ENCODE results near the gene NBPF6.

DNA sequence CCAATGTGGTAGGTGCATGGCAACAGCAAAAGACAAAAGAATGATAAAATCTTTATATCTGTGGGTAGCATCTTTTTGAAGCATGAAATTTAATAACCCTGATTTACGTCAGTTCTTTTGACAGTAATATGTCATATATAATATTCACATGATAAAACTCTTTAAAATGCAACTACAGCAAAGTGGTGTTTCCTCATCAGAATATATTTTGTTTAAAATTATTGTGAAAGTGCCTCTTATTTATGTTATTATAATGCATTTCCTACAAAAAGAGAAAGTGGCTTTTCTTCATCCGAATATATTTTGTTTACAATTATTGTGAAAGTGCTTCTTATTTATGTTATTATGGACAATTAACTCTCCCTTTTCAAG, 62.9 kb downstream of the NBPF6 start:
- TF ChIP-seq, protein P1, sequence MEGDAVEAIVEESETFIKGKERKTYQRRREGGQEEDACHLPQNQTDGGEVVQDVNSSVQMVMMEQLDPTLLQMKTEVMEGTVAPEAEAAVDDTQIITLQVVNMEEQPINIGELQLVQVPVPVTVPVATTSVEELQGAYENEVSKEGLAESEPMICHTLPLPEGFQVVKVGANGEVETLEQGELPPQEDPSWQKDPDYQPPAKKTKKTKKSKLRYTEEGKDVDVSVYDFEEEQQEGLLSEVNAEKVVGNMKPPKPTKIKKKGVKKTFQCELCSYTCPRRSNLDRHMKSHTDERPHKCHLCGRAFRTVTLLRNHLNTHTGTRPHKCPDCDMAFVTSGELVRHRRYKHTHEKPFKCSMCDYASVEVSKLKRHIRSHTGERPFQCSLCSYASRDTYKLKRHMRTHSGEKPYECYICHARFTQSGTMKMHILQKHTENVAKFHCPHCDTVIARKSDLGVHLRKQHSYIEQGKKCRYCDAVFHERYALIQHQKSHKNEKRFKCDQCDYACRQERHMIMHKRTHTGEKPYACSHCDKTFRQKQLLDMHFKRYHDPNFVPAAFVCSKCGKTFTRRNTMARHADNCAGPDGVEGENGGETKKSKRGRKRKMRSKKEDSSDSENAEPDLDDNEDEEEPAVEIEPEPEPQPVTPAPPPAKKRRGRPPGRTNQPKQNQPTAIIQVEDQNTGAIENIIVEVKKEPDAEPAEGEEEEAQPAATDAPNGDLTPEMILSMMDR (conservative IDR thresholded peaks at IDR 0.05; ENCODE audit: low read depth in 2 of 2) = no peak
- TF ChIP-seq POLR2AphosphoS5 (IDR thresholded peaks at IDR 0.05; ENCODE audit: low read depth) (no peak), JUNB (IDR thresholded peaks at IDR 0.05; ENCODE audit: unreplicated experiment) (no peak), EZH2 (IDR thresholded peaks at IDR 0.05; ENCODE audit: low read depth, unreplicated experiment) (no peak), EZH2phosphoT487 (IDR thresholded peaks at IDR 0.05; ENCODE audit: unreplicated experiment) (no peak), CREB1 (CRISPR knock-in tag; IDR thresholded peaks at IDR 0.05; ENCODE audit: low read depth) (no peak), ZNF462 (CRISPR knock-in tag; IDR thresholded peaks at IDR 0.05) (no peak), ZNF331 (CRISPR knock-in tag; IDR thresholded peaks at IDR 0.05; ENCODE audit: low read depth) (no peak), ZNF114 (CRISPR knock-in tag; IDR thresholded peaks at IDR 0.05) (no peak), ETS1 (IDR thresholded peaks at IDR 0.05) (no peak)
- TF ChIP-seq, protein P2, sequence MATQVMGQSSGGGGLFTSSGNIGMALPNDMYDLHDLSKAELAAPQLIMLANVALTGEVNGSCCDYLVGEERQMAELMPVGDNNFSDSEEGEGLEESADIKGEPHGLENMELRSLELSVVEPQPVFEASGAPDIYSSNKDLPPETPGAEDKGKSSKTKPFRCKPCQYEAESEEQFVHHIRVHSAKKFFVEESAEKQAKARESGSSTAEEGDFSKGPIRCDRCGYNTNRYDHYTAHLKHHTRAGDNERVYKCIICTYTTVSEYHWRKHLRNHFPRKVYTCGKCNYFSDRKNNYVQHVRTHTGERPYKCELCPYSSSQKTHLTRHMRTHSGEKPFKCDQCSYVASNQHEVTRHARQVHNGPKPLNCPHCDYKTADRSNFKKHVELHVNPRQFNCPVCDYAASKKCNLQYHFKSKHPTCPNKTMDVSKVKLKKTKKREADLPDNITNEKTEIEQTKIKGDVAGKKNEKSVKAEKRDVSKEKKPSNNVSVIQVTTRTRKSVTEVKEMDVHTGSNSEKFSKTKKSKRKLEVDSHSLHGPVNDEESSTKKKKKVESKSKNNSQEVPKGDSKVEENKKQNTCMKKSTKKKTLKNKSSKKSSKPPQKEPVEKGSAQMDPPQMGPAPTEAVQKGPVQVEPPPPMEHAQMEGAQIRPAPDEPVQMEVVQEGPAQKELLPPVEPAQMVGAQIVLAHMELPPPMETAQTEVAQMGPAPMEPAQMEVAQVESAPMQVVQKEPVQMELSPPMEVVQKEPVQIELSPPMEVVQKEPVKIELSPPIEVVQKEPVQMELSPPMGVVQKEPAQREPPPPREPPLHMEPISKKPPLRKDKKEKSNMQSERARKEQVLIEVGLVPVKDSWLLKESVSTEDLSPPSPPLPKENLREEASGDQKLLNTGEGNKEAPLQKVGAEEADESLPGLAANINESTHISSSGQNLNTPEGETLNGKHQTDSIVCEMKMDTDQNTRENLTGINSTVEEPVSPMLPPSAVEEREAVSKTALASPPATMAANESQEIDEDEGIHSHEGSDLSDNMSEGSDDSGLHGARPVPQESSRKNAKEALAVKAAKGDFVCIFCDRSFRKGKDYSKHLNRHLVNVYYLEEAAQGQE (IDR thresholded peaks at IDR 0.05; ENCODE audit: unreplicated experiment) = no peak

Data from GM23338 (cell line).